Measurements from ENCODE around the gene JAKMIP2.

The JAKMIP2 gene

GRCh38 chr5:147796556-147797308, 14.2 kb upstream of the JAKMIP2 start:
- Histone ChIP-seq H3K27ac (ENCODE audit: low read depth, low read length) (no peak overlapping the region), H3K27me3 (ENCODE audit: low read length) (no peaks in the 10 kb centered on the region), H4K20me1 (ENCODE audit: low read depth, low read length) (no peaks in the 10 kb centered on the region), H3K4me3 (ENCODE audit: insufficient read depth, low read length, poor library complexity, severe bottlenecking) (no peak overlapping the region), H2AFZ (ENCODE audit: low read depth, low read length, severe bottlenecking) (no peak overlapping the region), H3K9me3 (ENCODE audit: insufficient read depth, low read length) (no peaks in the 10 kb centered on the region), H3K9me2 (replicated peaks; ENCODE audit: insufficient read depth, low read length) (no peaks in the 10 kb centered on the region), H3K79me2 (ENCODE audit: insufficient read depth, low read length) (no peaks in the 10 kb centered on the region), H3F3A (ENCODE audit: insufficient read depth) (no peaks in the 10 kb centered on the region), H3K9ac (ENCODE audit: low read length) (no peak overlapping the region), H3K4me2 (ENCODE audit: low read depth, low read length, poor library complexity, severe bottlenecking) (no peak overlapping the region), H3K36me3 (ENCODE audit: low read length) (no peaks in the 10 kb centered on the region)
- no peak for TF ChIP-seq EZH2phosphoT487 (conservative IDR thresholded peaks at IDR 0.05; ENCODE audit: low read length)
- TF ChIP-seq, protein P1, sequence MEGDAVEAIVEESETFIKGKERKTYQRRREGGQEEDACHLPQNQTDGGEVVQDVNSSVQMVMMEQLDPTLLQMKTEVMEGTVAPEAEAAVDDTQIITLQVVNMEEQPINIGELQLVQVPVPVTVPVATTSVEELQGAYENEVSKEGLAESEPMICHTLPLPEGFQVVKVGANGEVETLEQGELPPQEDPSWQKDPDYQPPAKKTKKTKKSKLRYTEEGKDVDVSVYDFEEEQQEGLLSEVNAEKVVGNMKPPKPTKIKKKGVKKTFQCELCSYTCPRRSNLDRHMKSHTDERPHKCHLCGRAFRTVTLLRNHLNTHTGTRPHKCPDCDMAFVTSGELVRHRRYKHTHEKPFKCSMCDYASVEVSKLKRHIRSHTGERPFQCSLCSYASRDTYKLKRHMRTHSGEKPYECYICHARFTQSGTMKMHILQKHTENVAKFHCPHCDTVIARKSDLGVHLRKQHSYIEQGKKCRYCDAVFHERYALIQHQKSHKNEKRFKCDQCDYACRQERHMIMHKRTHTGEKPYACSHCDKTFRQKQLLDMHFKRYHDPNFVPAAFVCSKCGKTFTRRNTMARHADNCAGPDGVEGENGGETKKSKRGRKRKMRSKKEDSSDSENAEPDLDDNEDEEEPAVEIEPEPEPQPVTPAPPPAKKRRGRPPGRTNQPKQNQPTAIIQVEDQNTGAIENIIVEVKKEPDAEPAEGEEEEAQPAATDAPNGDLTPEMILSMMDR (IDR thresholded peaks at IDR 0.05; ENCODE audit: insufficient read depth, low read length, poor library complexity, severe bottlenecking) = no peak

- Histone ChIP-seq H3K27me3 (ENCODE audit: low read length) (no peaks in the 10 kb centered on the region), H3K36me3 (ENCODE audit: low read length) (no peaks in the 10 kb centered on the region), H3K27ac (ENCODE audit: low read depth, low read length) (no peak overlapping the region), H3K79me2 (ENCODE audit: insufficient read depth, low read length) (no peaks in the 10 kb centered on the region), H3K4me2 (ENCODE audit: low read depth, low read length, poor library complexity, severe bottlenecking) (no peak overlapping the region), H3K4me3 (ENCODE audit: insufficient read depth, low read length, poor library complexity, severe bottlenecking) (no peak overlapping the region), H3K9me3 (ENCODE audit: insufficient read depth, low read length) (no peaks in the 10 kb centered on the region), H2AFZ (ENCODE audit: low read depth, low read length, severe bottlenecking) (no peak overlapping the region), H3F3A (ENCODE audit: insufficient read depth) (no peaks in the 10 kb centered on the region), H3K9ac (ENCODE audit: low read length) (no peak overlapping the region), H4K20me1 (ENCODE audit: low read depth, low read length) (no peaks in the 10 kb centered on the region), H3K9me2 (replicated peaks; ENCODE audit: insufficient read depth, low read length) (no peaks in the 10 kb centered on the region)
- TF ChIP-seq EZH2phosphoT487 (conservative IDR thresholded peaks at IDR 0.05; ENCODE audit: low read length) = no peak
- TF ChIP-seq, protein P1 (IDR thresholded peaks at IDR 0.05; ENCODE audit: insufficient read depth, low read length, poor library complexity, severe bottlenecking) = no peak
Observed at GRCh38 chr5:147791181-147791580, 8.7 kb upstream of the JAKMIP2 start.

- H3K27ac ChIP-seq (ENCODE audit: low read depth, low read length) = no peak overlapping the region
- no peak overlapping the region for H3K4me3 ChIP-seq (ENCODE audit: insufficient read depth, low read length, poor library complexity, severe bottlenecking)
- no peaks in the 10 kb centered on the region for H3K9me2 ChIP-seq (replicated peaks; ENCODE audit: insufficient read depth, low read length)
- H3K9me3 ChIP-seq (ENCODE audit: insufficient read depth, low read length) = no peaks in the 10 kb centered on the region
- no peak overlapping the region for H2AFZ ChIP-seq (ENCODE audit: low read depth, low read length, severe bottlenecking)
- no peaks in the 10 kb centered on the region for H4K20me1 ChIP-seq (ENCODE audit: low read depth, low read length)
- no peaks in the 10 kb centered on the region; the same call in 1 of the 2 replicates for H3K27me3 ChIP-seq (ENCODE audit: low read length)
- no peaks in the 10 kb centered on the region for H3K36me3 ChIP-seq (ENCODE audit: low read length)
- no peak overlapping the region for H3K9ac ChIP-seq (ENCODE audit: low read length)
- H3K79me2 ChIP-seq (ENCODE audit: insufficient read depth, low read length) = no peaks in the 10 kb centered on the region
- no peaks in the 10 kb centered on the region for H3F3A ChIP-seq (ENCODE audit: insufficient read depth)
- TF ChIP-seq EZH2phosphoT487 (conservative IDR thresholded peaks at IDR 0.05; ENCODE audit: low read length) = no peak
- TF ChIP-seq, protein P1 (IDR thresholded peaks at IDR 0.05; ENCODE audit: insufficient read depth, low read length, poor library complexity, severe bottlenecking) = no peak
- no peak overlapping the region for H3K4me2 ChIP-seq (ENCODE audit: low read depth, low read length, poor library complexity, severe bottlenecking)
Observed at GRCh38 chr5:147789820-147790219, 7.3 kb upstream of the JAKMIP2 start.

Data from SU-DHL-6 (cell line).